Activated gamma-delta T cell treated with anti-CD3 and anti-CD28 coated beads, Interleukin-2, amount 50 U/mL, for 16 hours (primary cell): ENCODE data around the gene CHD3.

Experiments used
- DNase-seq: peaks from one replicate; pipeline ENCODE4 v3.0.0-alpha.2; 2020; ENCODE audit warnings: low read depth

The CHD3 gene

GRCh38 chr17:7894226-7894625 is 5.6 kb downstream of the CHD3 start:
- DNase-seq, result no peak

DNA sequence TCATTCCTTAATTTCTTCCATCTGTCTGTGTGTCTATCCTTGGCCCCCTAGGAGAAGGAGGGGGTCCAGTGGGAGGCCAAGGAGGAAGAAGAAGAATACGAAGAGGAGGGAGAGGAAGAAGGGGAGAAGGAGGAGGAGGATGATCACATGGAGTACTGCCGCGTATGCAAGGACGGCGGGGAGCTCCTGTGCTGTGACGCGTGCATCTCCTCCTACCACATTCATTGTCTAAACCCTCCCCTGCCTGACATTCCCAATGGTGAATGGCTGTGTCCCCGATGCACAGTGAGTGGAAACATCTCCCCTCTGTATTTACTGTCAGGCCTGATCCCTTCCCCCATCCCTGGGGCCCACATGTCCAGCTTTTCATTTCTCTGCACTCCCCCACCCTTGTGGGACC is 6.3 kb downstream of the CHD3 start:
- no peak for DNase-seq

- no peak for DNase-seq
Observed at GRCh38 chr17:7897090-7897489, 8.5 kb downstream of the CHD3 start.

- no peak for DNase-seq
Observed at GRCh38 chr17:7897773-7898172, 9.2 kb downstream of the CHD3 start.

- DNase-seq, result no peak
Observed at GRCh38 chr17:7903154-7904103, 14.8 kb downstream of the CHD3 start.

- DNase-seq, result no peak
Observed at GRCh38 chr17:7909089-7909488, 20.5 kb downstream of the CHD3 start.

- no peak for DNase-seq
Observed at GRCh38 chr17:7910281-7910680, 21.7 kb downstream of the CHD3 start.

GRCh38 chr17:7910711-7911110 is 22.1 kb downstream of the CHD3 start:
- DNase-seq, result no peak

DNA sequence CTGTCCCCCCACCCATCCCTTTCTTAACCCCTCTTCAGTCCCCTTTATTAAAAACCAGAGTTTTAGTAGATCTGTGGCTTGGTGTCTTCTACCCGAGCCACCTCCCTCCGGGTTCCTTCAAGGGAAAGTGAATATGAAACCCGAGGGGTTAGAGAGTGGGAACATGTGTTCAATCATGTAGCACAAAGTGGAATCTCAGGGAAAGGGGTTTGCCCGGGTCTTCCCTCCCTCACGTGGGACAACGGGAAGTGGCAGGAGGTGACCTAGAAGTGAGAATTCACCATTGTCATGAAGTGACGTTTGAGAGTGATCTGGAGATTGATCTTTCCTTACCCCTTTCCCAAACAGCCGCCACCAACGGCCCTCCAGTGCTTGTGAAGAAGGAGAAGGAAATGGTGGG is 22.5 kb downstream of the CHD3 start:
- no peak for DNase-seq

- DNase-seq, result no peak
Observed at GRCh38 chr17:7912927-7913524, 24.4 kb downstream of the CHD3 start.

- DNase-seq, result no peak
Observed at GRCh38 chr17:7915179-7915610, 26.6 kb downstream of the CHD3 start.

DNA sequence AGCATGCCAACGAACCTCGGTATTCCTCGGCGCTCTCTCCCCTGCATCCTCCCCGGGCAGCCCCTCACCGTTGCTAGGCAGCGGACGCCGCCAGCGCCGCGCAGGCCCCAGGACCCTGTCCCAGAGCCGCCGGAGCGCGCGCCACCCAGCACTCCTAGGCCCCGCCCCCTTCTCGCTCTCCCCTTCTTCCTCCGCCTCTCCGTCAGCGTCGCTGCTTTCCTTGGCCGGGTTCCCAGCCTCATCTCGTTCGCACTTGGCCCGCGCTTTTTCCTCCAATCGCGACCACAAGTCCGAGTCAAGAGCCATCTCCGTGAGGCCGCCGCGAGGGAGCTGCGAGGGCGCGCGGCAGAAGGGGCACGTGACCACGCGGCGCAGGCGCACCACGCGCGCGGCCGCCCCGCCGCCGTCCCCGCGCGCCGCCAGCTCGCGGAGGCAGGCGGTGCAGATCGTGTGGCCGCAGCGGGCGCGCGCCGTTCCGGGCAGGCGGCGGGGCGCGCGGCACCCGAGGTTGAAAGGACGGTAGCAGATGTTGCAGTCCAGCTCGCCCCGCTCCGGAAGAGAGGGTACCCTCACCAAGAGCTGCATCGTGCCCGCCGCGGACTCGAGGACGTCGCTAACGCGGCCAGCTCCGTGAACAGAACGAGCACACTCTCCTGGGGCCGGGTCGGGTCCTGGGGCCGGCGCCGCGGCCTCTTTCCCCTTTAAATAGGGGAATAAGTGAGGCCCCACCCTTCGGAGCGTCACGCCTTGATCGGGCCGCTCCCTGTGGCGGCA is 27.2 kb downstream of the CHD3 start, which contains the start of gene RNF227:
Gene RNF227 (minus strand): TSS at position 679 of the 774 bp plus-strand sequence. CDS start 94 bp downstream, at position 585.
- peak; percentile 67 for DNase-seq

GRCh38 chr17:7916385-7916682 is 27.7 kb downstream of the CHD3 start:
- DNase-seq, result no peak

DNA sequence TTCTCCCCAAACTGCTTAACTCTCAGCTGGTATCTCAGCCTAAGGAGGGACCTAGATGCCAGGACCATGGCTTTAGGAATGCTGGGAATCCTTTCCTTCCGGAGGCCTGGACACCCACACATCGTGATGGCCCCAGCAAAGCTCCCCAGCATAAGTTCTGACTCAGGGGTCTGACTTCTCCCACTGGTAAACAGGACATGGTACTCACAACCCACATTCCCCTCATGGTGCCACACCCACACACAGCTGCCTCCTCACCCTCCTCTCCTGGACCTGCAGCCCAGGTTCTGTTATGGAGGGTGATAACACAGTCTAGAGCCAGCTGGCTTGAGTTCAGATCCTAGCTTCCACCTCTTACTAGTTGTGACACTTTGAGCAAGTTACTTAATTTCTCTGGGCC is 28.2 kb downstream of the CHD3 start:
- DNase-seq, result no peak

DNA sequence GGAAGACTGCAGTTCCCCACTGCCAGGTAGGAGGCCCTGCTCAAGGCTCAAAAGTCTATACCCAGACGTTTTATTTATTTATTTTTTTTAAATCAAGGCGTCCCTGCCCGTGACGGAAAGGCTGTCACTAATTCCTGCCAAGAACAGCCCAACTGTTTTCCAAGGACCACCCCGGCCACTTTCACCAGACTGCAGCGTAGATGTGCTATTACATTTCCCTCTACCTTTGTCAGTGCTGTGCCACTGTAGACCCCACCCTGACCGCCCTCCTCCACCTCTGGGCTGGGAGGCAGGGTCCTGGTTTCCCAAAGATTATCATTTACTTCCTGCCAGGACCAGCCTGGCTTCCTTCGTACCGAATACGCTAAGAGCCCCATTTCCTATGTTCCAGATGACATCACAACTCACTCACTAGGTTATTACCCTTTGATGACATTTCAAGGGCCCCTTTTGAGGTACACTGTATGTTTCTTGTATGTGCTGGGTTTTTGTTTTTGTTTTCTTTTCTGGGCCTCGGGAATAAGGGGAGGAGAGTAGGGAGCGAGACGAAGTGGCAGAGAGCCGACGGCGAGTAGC is 33.8 kb downstream of the CHD3 start:
- DNase-seq, result no peak

GRCh38 chr17:7922845-7923628 is 34.4 kb downstream of the CHD3 start:
- peak; percentile 74 for DNase-seq

DNA sequence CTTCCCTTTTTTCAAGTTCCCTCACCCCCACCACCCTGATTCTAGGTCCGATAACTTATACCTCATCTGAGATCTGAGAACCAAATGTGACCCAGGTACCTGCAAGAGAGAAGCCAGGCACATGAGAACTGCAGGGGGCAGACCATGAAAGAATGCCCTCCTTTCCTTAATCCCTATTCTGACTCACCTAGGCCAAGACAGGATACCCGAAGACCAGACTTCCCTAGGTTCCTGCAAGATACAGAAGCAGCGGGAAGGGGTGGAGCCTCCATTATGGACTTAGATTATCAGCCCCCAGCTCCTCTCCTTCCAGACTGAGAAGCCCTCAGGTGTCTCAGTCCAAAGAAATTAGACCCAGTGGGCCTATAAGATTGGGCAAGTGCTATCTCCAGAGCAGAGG is 39.0 kb downstream of the CHD3 start:
- DNase-seq, result no peak

GRCh38 chr17:7929158-7930023 is 40.8 kb downstream of the CHD3 start, which contains the start of gene KCNAB3:
Gene KCNAB3, minus strand, starts transcription at chr17:7929856. Its CDS starts 421 bp downstream, at chr17:7929435.
- DNase-seq, result no peak

- DNase-seq, result no peak
Observed at GRCh38 chr17:7930841-7931631, 42.4 kb downstream of the CHD3 start.
